ENCODE data around the gene ABHD11.
A peak's percentile ranks its signal among the peaks of the same experiment; 100 is the strongest.

ABHD11 gene

GRCh38 chr7:73712773-73713172 lies 25.8 kb downstream of the ABHD11 start:
- in situ Hi-C loops (cut with HindIII; ENCODE audit: low pct_unique_long_range_greater_than_20kb, low sequenced_read_pairs): no loop called here
- no peak for DNase-seq (ENCODE audit: low read depth in 1 of 2, low spot score in 1 of 2)
- no peak for TF ChIP-seq JUND (IDR thresholded peaks at IDR 0.05; ENCODE audit: low read depth)

GRCh38 chr7:73708961-73709549 lies 29.5 kb downstream of the ABHD11 start:
- in situ Hi-C loops (cut with HindIII; ENCODE audit: low pct_unique_long_range_greater_than_20kb, low sequenced_read_pairs): no loop called here
- TF ChIP-seq JUND (IDR thresholded peaks at IDR 0.05; ENCODE audit: low read depth): no peak
- no peak for DNase-seq (ENCODE audit: low read depth in 1 of 2, low spot score in 1 of 2)

GRCh38 chr7:73707045-73707631 lies 31.5 kb downstream of the ABHD11 start:
- peak; percentile 86 to 89 for DNase-seq (ENCODE audit: low read depth in 1 of 2, low spot score in 1 of 2)
- in situ Hi-C loops (cut with HindIII; ENCODE audit: low pct_unique_long_range_greater_than_20kb, low sequenced_read_pairs): no loop called here
- no peak for TF ChIP-seq JUND (IDR thresholded peaks at IDR 0.05; ENCODE audit: low read depth)

- TF ChIP-seq JUND (IDR thresholded peaks at IDR 0.05; ENCODE audit: low read depth): no peak
- in situ Hi-C loops (cut with HindIII; ENCODE audit: low pct_unique_long_range_greater_than_20kb, low sequenced_read_pairs): no loop called here
- DNase-seq (ENCODE audit: low read depth in 1 of 2, low spot score in 1 of 2): no peak
These were observed 32.2 kb downstream of the ABHD11 start for GRCh38 chr7:73706126-73707044.

- no peak for TF ChIP-seq JUND (IDR thresholded peaks at IDR 0.05; ENCODE audit: low read depth)
- no peak for DNase-seq (ENCODE audit: low read depth in 1 of 2, low spot score in 1 of 2)
- in situ Hi-C loops (cut with HindIII; ENCODE audit: low pct_unique_long_range_greater_than_20kb, low sequenced_read_pairs): no loop called here
These were observed 33.1 kb downstream of the ABHD11 start for GRCh38 chr7:73705551-73705920.

- in situ Hi-C loops (cut with HindIII; ENCODE audit: low pct_unique_long_range_greater_than_20kb, low sequenced_read_pairs): no loop called here
- TF ChIP-seq JUND (IDR thresholded peaks at IDR 0.05; ENCODE audit: low read depth): no peak
These were observed 33.7 kb downstream of the ABHD11 start for GRCh38 chr7:73704640-73705550.

GRCh38 chr7:73703757-73704639 lies 34.6 kb downstream of the ABHD11 start:
- DNase-seq (ENCODE audit: low read depth in 1 of 2, low spot score in 1 of 2): no peak
- no peak for TF ChIP-seq JUND (IDR thresholded peaks at IDR 0.05; ENCODE audit: low read depth)
- in situ Hi-C loops (cut with HindIII; ENCODE audit: low pct_unique_long_range_greater_than_20kb, low sequenced_read_pairs): no loop called here

More at GRCh38 chr7:73704640-73705550, 33.7 kb downstream of the ABHD11 start:
- DNase-seq (ENCODE audit: low read depth in 1 of 2, low spot score in 1 of 2): no peak

GRCh38 chr7:73703225-73703624 lies 35.4 kb downstream of the ABHD11 start:
- no peak for TF ChIP-seq JUND (IDR thresholded peaks at IDR 0.05; ENCODE audit: low read depth)
- in situ Hi-C loops (cut with HindIII; ENCODE audit: low pct_unique_long_range_greater_than_20kb, low sequenced_read_pairs): no loop called here
- DNase-seq (ENCODE audit: low read depth in 1 of 2, low spot score in 1 of 2): no peak

- TF ChIP-seq JUND (IDR thresholded peaks at IDR 0.05; ENCODE audit: low read depth): no peak
- in situ Hi-C loops (cut with HindIII; ENCODE audit: low pct_unique_long_range_greater_than_20kb, low sequenced_read_pairs): no loop called here
- DNase-seq (ENCODE audit: low read depth in 1 of 2, low spot score in 1 of 2): no peak
These were observed 35.9 kb downstream of the ABHD11 start for GRCh38 chr7:73702665-73703064.

- DNase-seq (ENCODE audit: low read depth in 1 of 2, low spot score in 1 of 2): no peak
- no peak for TF ChIP-seq JUND (IDR thresholded peaks at IDR 0.05; ENCODE audit: low read depth)
These were observed 36.4 kb downstream of the ABHD11 start for GRCh38 chr7:73702226-73702625.

GRCh38 chr7:73701357-73701995 lies 37.1 kb downstream of the ABHD11 start:
- in situ Hi-C loops (cut with HindIII; ENCODE audit: low pct_unique_long_range_greater_than_20kb, low sequenced_read_pairs): no loop called here

More at GRCh38 chr7:73702226-73702625, 36.4 kb downstream of the ABHD11 start:
- in situ Hi-C loops (cut with HindIII; ENCODE audit: low pct_unique_long_range_greater_than_20kb, low sequenced_read_pairs): no loop called here

More at GRCh38 chr7:73701357-73701995, 37.1 kb downstream of the ABHD11 start:
- DNase-seq (ENCODE audit: low read depth in 1 of 2, low spot score in 1 of 2): peak; percentile 53 to 76
- no peak for TF ChIP-seq JUND (IDR thresholded peaks at IDR 0.05; ENCODE audit: low read depth)
